Suppressor macrophage treated with lipopolysaccharide for 1 hour (primary cell): ENCODE results near the gene DISP2.

ENCODE experiments used
- DNase-seq, 3 donors: peaks; one replicate each; pipeline ENCODE4 v3.0.0-alpha.2; 2020 to 2022

Gene DISP2, protein sequence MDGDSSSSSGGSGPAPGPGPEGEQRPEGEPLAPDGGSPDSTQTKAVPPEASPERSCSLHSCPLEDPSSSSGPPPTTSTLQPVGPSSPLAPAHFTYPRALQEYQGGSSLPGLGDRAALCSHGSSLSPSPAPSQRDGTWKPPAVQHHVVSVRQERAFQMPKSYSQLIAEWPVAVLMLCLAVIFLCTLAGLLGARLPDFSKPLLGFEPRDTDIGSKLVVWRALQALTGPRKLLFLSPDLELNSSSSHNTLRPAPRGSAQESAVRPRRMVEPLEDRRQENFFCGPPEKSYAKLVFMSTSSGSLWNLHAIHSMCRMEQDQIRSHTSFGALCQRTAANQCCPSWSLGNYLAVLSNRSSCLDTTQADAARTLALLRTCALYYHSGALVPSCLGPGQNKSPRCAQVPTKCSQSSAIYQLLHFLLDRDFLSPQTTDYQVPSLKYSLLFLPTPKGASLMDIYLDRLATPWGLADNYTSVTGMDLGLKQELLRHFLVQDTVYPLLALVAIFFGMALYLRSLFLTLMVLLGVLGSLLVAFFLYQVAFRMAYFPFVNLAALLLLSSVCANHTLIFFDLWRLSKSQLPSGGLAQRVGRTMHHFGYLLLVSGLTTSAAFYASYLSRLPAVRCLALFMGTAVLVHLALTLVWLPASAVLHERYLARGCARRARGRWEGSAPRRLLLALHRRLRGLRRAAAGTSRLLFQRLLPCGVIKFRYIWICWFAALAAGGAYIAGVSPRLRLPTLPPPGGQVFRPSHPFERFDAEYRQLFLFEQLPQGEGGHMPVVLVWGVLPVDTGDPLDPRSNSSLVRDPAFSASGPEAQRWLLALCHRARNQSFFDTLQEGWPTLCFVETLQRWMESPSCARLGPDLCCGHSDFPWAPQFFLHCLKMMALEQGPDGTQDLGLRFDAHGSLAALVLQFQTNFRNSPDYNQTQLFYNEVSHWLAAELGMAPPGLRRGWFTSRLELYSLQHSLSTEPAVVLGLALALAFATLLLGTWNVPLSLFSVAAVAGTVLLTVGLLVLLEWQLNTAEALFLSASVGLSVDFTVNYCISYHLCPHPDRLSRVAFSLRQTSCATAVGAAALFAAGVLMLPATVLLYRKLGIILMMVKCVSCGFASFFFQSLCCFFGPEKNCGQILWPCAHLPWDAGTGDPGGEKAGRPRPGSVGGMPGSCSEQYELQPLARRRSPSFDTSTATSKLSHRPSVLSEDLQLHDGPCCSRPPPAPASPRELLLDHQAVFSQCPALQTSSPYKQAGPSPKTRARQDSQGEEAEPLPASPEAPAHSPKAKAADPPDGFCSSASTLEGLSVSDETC (N-terminal part only)

DNA sequence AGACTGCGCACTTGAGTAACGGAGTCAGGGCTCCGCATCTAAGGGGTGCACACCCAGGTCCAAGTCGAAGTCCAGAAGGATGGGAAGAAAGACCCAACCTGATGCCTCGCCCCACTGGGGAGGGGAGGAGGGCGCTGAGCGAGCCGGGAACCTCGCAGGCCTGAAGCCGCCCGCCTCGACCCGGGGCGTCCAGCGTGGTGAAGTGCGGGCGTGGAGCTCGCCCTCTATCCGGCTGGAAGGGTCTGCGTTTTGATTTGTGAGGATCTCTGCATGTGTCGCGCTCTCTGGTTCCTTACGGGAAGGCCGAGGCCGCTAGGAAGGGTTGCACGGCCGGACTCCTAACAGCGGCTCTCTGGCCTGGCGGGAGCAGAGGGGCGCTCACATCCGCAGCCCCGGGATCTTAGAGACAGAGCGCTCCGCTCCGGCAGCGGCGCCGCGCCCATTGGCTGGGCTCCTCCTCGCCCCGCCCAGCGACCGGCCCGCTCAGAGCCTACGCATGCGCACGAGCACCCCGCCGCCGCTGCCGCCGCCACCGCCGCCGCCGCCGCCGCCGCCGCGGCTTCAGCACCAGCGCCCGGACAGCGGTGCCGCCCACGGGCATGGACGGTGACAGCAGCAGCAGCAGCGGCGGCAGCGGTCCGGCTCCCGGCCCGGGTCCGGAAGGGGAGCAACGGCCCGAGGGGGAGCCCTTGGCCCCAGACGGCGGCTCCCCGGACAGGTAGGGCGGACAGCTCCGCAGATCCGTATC, at the start of gene DISP2:
Gene DISP2, plus strand, starts transcription at position 497 of the 748 bp plus-strand sequence. Its CDS starts 103 bp downstream, at position 600.
- DNase-seq: peak; percentile 92 to 97 (median 96)

DNA sequence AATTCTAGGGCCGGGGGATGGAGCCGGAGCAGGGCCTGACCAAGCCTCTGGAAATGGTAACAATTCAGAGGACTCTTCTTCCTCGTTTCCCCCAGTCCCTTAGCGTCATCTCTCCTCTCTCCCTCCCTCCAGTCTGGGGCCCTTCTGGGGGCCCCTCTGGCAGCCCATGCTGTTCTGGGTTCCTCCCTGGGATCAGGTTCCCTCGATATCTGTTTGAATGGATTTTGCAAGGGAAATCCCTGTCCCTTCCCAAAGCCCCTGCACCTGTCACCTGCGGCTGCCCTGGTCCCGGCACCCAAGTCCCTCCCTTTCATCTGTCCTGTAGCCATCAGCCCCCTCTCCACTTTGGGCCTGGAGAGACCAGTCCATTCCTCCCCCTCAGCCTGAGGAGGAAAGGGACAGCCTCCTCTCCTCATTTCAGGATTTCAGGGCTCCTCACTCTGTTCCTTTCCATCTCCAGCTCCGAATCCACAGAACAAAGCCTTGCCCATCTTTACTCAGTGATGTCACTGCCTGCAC, 48.6 kb upstream of the DISP2 start:
- no peak for DNase-seq

DNA sequence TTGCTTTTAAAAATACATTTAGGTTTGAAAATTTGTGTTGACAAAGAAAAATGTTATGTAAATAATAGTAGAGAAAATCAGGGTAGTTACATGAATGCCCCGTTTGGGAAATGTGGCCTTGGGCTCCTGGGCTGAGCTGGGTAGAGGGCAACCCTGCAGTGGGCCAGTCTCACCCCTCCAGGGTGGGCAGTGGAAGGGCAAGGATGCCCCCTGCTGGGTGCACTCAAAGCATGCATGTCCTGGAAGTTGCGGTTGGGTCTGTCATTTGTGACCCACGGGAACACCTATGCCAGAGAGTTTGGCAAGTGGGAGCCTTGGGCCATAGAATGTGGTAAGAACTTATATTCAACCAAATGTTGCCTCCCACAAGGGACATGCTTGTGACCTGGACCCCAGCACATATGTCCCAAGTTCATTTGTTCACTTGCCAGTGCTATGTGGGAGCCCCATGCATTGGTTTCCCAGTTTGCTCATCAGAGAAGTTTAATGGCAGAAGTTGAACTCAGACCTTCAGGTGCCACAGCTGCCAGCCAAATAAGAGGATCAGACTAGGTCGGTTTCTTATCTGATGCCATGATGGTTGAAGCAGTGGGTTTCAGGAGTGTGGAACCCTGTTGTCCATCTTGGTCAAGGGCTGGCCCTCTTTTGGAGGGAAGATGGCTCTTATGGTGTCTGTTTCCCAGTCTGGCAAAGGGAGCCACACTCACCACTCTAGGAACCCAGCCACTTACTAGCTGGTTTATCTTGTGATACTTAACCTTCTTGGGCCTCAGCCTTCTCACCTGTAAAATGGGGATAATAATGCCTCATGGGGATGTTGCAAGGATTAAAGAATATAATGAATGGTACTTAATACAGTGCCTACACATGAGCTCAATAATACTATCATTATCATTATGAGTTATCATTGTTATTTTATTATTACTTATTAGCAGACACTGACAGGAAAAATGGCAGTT, 47.7 kb upstream of the DISP2 start:
- DNase-seq: peak; percentile 76 to 83 (median 77)

DNA sequence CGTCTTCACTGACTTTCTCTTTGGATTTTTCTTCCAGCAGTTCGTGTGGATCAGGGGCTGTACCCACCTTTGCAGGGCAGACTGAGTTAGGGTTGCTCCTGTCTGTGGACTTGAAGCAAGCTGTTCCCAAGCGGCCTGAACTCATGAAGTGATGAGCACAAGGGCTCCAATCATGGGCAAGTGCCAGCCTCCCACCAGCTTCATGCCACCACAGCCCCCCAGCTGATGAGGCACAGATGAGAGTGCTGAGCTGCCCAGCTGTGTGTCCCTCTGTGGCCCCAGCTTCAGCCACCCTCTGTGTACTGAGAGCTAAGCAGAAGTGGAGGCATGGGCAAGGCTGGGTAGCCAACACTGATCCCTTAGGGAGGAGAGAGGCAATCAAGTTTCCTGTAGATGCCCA, 47.0 kb upstream of the DISP2 start:
- no peak for DNase-seq

DNA sequence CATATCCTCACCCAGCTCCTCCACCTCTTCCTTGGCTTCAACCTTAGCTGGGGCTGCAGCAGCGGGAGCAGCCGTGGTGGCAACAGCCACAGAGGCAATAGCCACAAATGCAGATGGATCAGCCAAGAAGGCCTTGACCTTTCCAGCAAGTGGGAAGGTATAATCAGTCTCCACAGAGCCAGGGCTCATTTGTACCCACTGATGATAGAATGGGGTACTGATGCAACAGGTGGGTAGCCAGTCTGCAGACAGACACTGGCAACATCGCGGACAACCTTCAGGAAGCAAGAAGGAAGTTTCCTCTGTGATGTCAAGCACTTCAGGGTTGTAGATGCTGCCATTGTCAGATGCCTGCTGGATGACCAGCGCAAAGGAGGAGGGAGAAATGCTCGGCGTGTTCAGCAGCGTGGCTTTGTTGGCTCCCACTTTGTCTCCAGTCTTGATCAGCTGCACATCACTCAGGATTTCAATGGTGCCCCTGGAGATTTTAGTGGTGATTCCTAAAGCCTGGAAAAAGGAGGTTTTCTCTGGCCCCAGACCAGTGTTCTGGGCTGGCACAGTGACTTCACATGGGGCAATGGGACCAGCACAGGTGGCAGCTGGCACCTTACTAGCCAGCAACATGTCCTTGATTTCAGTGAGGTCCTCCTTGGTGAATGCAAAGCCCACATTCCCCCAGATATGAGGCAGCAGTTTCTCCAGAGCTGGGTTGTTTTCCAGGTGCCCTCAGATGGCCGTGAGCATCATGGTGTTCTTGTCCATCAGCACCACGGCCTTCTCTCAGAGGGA, 45.5 kb upstream of the DISP2 start:
- DNase-seq: no peak

DNA sequence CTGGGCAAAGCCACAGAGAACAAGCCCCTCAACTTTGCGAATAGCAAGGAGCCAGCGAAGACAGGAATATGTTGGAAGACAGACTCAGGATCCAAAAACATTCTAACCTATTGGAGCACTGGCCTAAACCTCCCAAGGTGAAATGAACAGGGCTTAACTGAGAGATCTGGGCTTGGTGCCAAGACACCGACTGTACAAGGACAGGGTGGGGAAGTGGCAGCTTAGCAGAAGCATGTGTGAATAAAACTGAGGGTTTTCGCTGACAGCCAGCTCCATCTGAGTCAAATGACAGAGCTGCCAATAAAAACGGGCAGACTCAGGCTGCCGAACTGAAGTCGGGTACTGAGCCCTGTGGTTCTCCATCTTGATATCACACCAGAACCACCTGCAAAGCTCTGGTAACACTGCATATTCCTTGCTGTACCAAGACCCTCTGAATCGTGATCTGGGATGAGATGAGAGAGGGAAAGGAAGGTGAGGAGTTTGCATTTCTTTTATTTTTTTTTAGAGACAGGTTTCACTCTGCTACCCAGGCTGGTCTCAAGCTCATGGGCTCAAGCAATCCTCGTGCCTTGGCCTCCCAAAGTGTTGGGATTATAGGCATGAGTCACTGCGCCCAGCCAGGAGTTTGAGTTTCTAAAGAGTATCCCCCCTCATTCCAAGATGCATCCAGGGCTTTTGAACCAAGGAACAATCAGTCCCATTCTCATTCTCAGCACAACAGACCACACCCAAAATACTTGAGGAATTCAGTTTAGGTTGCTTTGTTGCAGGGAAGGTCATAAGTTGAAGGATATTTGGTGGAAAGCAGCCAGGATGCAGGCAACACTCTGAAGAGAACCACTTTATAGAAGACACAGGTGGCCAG, 44.3 kb upstream of the DISP2 start:
- DNase-seq: peak; percentile 65 to 76 (median 72)

DNA sequence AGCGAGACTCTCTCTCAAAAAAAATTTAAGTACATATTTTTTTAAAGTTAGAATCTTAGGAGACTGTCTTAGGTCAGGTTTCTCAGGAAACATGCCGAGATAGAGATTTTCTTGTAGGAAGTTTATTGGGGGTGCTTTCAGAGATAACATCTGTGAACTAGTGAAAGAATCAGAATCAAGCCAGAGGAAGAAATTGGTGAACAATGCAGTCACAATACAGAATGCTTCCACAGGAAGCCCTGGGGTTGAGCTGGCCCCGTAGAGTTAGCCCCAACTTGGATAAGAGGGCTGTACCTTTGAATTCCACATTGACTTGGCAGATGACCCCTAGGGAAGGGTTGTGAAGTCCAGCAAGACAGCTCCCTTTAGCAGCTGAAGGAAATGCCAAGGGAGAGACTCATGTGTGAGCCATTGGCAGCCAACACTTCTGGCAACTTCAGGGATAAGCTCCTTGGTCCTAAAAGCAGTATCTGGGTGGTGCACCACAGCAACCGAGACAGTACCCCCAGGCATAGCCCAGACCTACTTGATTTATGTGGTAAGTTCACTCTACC, 43.2 kb upstream of the DISP2 start:
- no peak for DNase-seq

DNA sequence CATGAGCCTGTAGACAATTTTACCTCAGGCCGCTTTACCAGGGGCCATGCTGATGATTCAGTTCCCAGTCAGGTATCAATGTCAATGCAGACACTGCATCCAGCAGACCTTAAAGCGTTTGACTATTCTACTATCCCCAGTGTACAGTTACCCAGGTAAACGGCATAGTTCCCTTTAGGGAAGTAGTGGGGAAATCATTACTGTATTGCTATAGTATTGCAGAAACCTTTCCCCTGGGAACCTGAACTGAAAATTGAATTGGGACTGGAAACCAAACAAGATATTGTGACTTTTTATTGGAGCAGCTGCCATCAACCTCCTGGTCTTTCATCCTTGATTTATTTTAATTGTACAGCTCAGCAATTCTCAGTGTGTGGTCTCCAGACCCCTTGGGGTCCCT, 41.1 kb upstream of the DISP2 start:
- no peak for DNase-seq

DNA sequence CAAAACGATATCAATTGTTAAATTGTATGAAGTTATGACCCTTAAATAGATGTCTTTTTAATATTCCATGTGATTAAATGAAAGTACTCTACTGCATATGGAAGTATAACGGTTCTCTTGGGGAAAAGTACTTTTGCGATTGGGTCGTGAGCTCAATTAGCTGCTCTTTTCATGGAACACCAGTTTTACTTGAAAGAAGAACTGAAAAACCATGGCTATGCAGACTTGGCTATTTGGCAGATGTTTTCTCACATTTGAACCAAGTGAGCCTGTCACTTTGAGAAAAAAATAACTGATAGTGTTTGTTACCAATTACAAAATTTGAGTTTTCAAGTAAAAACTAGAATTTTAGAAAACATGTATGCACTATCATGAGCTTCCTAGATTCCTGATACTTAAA, 40.4 kb upstream of the DISP2 start:
- no peak for DNase-seq

DNA sequence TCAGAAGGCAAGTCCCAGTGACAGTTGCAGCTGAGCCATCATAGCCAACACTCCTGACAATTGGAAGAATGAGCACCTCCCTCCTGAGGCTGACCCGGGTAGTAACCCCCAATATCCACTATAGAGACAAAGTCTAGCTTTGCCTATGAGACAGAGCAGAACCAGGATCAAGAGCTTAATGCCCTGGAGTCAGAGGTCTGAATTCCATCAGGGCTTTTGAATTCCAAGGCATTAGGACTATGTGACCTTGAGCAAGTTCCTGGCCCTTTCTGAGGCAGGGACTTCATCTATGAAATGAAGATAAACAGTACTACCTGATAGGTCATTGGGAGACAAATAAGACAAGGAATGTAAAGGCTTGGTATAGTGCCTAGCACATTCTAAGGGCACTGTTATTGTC, 37.6 kb upstream of the DISP2 start:
- DNase-seq: no peak

DNA sequence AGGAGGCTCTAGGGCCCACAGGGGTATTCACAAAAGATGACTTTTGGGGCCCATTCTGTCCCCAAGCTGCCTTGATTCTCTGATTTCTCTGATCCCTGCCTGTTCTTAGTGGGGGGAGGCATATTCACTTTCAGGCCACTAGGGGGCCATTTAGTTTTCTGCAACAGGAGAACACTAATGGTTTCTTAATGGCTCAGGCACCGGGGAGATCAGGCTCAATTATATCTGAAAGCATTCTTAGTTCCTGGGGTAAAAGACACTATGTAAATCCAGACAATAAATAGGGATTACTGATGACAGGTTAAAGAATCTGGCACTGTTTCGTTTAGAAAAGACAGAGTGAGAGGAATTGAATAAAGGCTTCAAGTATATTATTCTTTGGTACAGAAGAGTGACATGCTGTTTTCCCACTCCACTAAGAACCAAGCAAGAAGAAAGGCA, 37.1 kb upstream of the DISP2 start:
- DNase-seq: peak; percentile 81 to 85 (median 84)

DNA sequence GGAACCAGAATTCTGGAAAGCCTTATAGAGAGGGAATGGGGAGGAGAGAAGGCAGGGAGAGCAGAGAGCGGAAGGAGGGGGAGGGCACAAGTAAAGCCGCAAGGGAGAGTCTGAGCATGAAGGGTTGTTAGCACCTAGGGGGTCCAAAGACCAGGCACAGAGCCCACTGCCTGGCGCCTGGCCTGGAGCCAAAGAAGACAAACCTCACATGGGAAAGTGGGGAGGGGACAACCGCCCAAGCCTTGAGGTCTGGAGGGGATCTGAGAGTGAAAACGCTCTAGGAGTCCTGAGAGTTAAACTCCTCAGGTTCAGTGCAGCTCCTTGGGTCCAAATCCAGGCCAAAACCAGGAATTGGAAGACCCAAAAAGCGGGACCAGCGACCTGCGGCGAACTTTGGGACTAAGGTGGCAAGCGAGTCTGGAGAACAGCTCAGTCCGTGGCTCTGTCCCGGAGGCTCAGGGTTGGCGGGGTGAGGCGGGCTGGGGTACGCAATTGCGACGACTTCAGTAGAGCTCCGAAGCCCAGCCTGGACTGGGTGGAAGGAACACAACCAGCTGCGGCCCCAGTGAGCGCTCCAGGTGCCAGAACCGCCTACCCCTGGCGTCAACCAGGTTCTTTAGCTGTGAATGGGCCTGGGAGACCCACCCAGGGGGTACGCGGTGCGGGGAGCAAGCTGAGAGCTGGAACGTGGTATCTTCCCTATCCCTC, 35.3 kb upstream of the DISP2 start:
- DNase-seq: no peak

DNA sequence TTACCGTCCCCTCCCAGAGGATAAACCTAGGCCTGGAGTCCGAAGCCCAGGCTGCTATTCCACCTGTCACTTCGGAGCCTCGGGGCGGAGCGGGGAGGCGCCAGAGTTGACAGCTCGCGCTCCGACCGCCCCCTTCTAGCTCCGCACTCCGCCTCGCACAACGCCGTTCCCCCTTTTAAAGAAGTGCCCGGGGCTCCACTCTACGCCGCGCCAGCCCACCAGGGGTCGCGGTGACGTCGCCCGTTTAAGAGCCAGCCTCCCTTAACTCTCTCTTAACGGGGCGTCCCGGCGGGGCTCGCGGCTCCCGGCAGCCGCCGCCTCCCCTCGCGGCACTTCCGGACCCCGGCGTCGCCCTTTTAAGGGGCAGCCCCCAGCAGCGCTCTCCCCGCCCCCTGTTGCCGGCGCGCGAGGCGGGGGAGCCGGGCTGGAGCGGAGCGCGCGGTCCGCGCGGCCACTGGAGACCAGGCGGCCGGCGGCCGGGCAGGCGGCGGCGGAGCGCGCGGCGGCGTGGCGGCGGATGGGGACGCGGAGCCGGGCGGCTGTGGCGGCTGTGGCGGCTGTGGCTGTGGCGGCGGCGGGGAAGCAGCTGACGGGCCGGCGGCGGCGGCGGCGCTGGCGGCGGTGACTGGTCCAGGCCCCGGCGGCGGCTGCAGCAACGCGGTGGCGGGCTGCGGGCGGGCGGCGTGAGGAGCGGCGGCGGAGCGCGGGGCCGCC, 34.6 kb upstream of the DISP2 start, which contains the start of gene INAFM2:
Gene INAFM2, plus strand, starts transcription at position 454 of the 714 bp plus-strand sequence. CDS start 364 bp downstream, outside the sequence.
- peak; percentile 90 to 96 (median 95) for DNase-seq

DNA sequence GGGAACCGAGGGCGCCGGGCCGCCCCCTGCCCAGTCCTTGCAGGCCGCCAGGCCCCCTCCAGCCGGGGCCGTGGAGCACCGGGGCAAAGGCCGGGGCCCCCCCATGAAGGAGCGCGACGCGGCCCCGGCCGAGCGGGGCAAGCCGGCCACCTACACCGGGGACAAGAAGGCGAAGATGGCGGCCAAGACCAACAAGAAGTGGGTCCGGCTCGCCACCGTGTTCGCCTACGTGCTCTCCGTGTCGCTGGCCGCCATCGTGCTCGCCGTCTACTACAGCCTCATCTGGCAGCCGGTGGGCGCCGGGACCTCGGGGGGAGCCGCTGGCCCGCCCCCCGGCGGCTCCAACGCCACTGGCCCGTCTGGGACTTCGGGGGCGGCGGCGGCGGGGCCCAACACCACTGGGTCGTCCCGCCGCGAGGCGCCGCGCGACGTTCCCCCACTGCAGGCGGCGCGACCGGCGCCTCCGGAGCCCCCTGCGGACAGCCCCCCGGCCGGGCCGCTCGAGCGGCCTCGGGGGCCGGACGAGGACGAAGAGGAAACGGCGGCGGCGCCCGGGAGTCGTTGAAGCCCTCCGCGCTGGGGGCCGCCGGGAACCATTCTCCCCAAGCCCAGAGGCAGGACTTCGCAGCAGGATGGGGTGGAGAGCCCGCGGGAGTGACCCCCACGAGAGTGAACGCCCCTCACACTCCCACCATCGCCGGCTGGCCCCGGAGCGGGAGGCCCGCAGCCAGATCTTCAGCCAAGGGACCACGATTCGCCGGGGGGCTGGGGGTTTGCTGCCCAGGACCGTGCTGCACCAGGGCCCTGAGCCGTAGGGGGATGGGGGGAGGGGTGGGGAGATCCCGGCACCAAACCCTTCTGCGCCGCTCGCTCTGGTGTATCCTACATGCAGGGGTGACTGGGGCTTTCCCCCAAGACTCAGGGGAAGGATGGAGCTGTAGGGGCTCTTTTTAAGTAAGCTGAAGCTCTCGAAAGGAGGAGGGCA, 33.8 kb upstream of the DISP2 start:
- DNase-seq: peak in 2 of 3 donors; percentile 31 to 58

DNA sequence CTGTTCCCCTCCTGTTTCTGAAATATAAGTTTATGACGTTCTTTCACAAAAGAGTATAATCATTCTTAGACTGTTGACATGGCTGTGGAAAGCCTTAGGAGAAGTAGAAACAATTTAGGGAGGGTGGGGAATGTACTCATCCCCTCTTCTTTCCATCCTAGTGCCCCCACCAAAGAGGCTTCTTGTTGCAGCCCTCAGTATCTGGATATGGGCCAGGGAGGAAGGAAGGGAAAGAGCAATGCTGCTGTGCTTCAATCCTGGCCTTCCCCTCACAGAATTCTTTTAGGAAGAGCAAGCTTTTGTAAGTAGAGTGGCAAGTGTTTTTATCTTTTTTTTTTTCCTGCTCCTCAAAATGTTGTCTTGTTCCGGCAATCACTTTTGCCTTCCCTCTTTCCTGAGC, 32.8 kb upstream of the DISP2 start:
- peak in 1 of 3 donors; percentile 37 for DNase-seq

DNA sequence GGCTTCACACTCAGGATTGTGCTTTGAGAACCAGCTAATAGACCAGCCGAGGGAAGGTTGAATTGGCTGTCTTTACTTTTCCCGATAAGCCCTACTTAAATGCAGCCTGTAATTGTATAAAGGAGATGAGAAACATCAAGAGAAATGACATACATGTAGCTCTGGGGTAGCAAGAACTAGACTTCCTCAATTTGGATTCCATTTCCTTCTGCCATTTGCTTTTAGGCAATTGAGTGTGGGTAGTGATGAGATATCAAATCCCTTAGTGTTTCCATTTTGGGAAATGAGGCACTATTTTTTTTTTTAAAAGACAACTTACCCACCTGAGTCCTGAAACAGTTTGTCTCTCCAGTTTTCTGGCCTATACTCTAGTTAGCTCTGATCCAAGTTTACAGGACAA, 32.3 kb upstream of the DISP2 start:
- DNase-seq: peak; percentile 47 to 74 (median 72)
